Activated CD8-positive, alpha-beta memory T cell treated with anti-CD3 and anti-CD28 coated beads, Interleukin-2, amount 50 U/mL, for 24 hours (primary cell): ENCODE results near the gene FAM209A.
"Not testable (repeated sequence)": the region's sequence is repeated elsewhere in the genome, so short reads cannot be mapped to it uniquely, and the experiment has no call there.

ENCODE experiments used
- DNase-seq: peaks from one replicate; pipeline ENCODE4 v3.0.0-alpha.2; 2020; ENCODE audit errors: extremely low read depth

The FAM209A gene

GRCh38 chr20:56540415-56540814 lies 15.9 kb downstream of the FAM209A start:
- DNase-seq = no peak

- no peak for DNase-seq
These were observed 18.0 kb downstream of the FAM209A start for GRCh38 chr20:56542489-56543030.

- DNase-seq = no peak
These were observed 27.0 kb downstream of the FAM209A start for GRCh38 chr20:56551571-56551970.

- no peak for DNase-seq
These were observed 28.5 kb downstream of the FAM209A start for GRCh38 chr20:56552911-56553629.

- DNase-seq = no peak
These were observed 30.3 kb downstream of the FAM209A start for GRCh38 chr20:56554869-56555268.

GRCh38 chr20:56558968-56559367 lies 34.4 kb downstream of the FAM209A start:
- DNase-seq = no peak

- DNase-seq = not testable (repeated sequence)
These were observed 40.0 kb downstream of the FAM209A start for GRCh38 chr20:56564526-56564925.

- no peak for DNase-seq
These were observed 41.0 kb downstream of the FAM209A start for GRCh38 chr20:56565511-56565910.

GRCh38 chr20:56566621-56567020 lies 42.1 kb downstream of the FAM209A start:
- DNase-seq = no peak

GRCh38 chr20:56570832-56571231 lies 46.3 kb downstream of the FAM209A start:
- no peak for DNase-seq

GRCh38 chr20:56572172-56572571 lies 47.6 kb downstream of the FAM209A start:
- no peak for DNase-seq

- no peak for DNase-seq
These were observed 49.4 kb downstream of the FAM209A start for GRCh38 chr20:56573986-56574385.

GRCh38 chr20:56574531-56575142 lies 50.1 kb downstream of the FAM209A start:
- no peak for DNase-seq

GRCh38 chr20:56575157-56575556 lies 50.6 kb downstream of the FAM209A start:
- DNase-seq = no peak
